B cell (primary cell): Measurements from ENCODE around the gene PDZK1.

Source experiments
- EZH2 ChIP-seq: IDR thresholded peaks from 2 replicates; pipeline ENCODE4 v1.6.1; 2012; ENCODE audit warnings: borderline replicate concordance, low read depth, mild to moderate bottlenecking, moderate library complexity, low read length; ENCODE audit not compliant: insufficient read depth, poor library complexity, severe bottlenecking
- TF ChIP-seq, protein P1 (sequence below): fragments of 200-600 bp; IDR thresholded peaks from one replicate; pipeline ENCODE4 v1.8.0; 2022; ENCODE audit warnings: antibody characterized with exemption, mild to moderate bottlenecking

DNA sequence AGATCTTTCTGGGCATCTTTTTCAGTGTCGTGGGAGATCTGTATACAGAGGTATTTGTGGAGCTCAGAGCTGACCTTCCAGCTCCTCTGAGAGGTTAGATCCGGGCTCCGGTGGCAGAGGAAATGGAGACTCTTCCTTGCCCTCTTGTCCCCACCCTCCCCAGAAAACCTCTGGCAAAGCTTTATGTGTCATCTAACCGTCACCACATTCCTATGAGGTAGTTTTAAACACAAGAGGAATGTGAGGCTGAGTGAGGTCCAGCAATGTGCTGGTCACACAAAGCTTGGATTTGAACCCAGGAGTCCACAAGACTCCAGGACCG, 13.3 kb upstream of the PDZK1 start:
- TF ChIP-seq, protein P1, sequence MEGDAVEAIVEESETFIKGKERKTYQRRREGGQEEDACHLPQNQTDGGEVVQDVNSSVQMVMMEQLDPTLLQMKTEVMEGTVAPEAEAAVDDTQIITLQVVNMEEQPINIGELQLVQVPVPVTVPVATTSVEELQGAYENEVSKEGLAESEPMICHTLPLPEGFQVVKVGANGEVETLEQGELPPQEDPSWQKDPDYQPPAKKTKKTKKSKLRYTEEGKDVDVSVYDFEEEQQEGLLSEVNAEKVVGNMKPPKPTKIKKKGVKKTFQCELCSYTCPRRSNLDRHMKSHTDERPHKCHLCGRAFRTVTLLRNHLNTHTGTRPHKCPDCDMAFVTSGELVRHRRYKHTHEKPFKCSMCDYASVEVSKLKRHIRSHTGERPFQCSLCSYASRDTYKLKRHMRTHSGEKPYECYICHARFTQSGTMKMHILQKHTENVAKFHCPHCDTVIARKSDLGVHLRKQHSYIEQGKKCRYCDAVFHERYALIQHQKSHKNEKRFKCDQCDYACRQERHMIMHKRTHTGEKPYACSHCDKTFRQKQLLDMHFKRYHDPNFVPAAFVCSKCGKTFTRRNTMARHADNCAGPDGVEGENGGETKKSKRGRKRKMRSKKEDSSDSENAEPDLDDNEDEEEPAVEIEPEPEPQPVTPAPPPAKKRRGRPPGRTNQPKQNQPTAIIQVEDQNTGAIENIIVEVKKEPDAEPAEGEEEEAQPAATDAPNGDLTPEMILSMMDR: no peak
- no peak for TF ChIP-seq EZH2
